IMR-90 (cell line): Measurements from ENCODE around the gene ACACB. TPM values are rescaled to one million over a fixed set of nuclear protein-coding genes. Genes with fewer than 3 reads are reported as not detected.

ENCODE experiments used
- BHLHE40 ChIP-seq: fragments of 150-350 bp; IDR thresholded peaks from 2 replicates; pipeline ENCODE4 v1.6.1; 2016; ENCODE audit warnings: mild to moderate bottlenecking, low read depth, low read length
- CEBPB ChIP-seq: IDR thresholded peaks from 2 replicates; pipeline ENCODE4 v1.6.1; 2012; ENCODE audit warnings: low read depth, low read length, improper control_type of control experiment
- FOS ChIP-seq: fragments of 150-350 bp; IDR thresholded peaks from 2 replicates; pipeline ENCODE4 v1.6.1; 2016; ENCODE audit warnings: low read depth, low read length
- MAFK ChIP-seq: IDR thresholded peaks from 2 replicates; pipeline ENCODE4 v1.6.1; 2012; ENCODE audit warnings: low read depth, low read length, improper control_type of control experiment
- MAZ ChIP-seq: IDR thresholded peaks from 2 replicates; pipeline ENCODE4 v1.6.1; 2012; ENCODE audit warnings: low read depth, mild to moderate bottlenecking, low read length, improper control_type of control experiment, moderate library complexity, borderline replicate concordance
- POLR2A ChIP-seq: IDR thresholded peaks from 2 replicates; pipeline ENCODE4 v1.6.1; 2012; ENCODE audit warnings: mild to moderate bottlenecking, low read depth, low read length
- SMC3 ChIP-seq: fragments of 150-350 bp; IDR thresholded peaks from 2 replicates; pipeline ENCODE4 v1.6.1; 2016; ENCODE audit warnings: low read depth, mild to moderate bottlenecking, antibody characterized with exemption, low read length, moderate library complexity
- USF2 ChIP-seq: fragments of 150-350 bp; IDR thresholded peaks from 2 replicates; pipeline ENCODE4 v1.6.1; 2017; ENCODE audit warnings: mild to moderate bottlenecking, antibody characterized with exemption, low read length, low read depth
- polyA plus RNA-seq, 3 experiments: library from polyadenylated mRNA; depleted of rRNA; stranded (reverse); fragments of >200 nt; gene quantifications; 2 replicates each; pipeline ENCODE4 v1.2.3, GENCODE V29; 2012; ENCODE audit warnings: low replicate concordance in 1 of 3
- total RNA-seq: library from RNA; depleted of rRNA; stranded (reverse); fragments of >200 nt; gene quantifications from 2 replicates; pipeline ENCODE4 v1.2.3, GENCODE V29; 2012

ACACB gene
- total and polyA plus RNA-seq, 2 of the 4 experiments (the other 2 are of a cell fraction): 2.0 to 2.1 TPM

- TF ChIP-seq USF2 (no peak), SMC3 (no peak), CEBPB (no peak), POLR2A (no peak), FOS (no peak), BHLHE40 (no peak), MAZ (no peak), MAFK (no peak)
These were observed 149.9 kb downstream of the ACACB start (continued) for GRCh38 chr12:109266106-109266879.
